Activated CD4-positive, alpha-beta T cell treated with anti-CD3 and anti-CD28 coated beads, Interleukin-2, amount 50 U/mL, for 4 hours (primary cell): ENCODE measurements around the gene SLC26A2.
"Not testable (repeated sequence)": the region's sequence is repeated elsewhere in the genome, so short reads cannot be mapped to it uniquely, and the experiment has no call there.

Experiments used
- DNase-seq, 2 experiments: peaks; one replicate each; pipeline ENCODE4 v3.0.0-alpha.2; 2020

Gene SLC26A2

DNA sequence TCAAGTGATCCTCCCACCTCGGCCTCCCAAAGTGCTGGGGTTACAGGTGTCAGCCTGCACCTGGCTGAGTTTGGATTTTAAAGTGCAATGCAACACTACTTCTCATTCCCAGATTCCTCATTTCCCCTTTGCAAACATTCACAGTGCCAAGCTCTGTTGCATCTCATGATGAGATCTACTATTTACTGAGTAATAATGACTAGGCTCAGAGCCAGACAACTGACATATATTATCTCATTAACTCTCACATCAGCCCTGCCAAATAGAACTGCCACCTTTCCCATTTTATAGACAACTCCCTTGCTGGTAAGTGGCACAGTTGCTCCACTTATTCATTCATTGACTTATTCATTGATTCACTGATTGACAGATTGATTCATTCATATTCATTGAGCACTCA, 22.9 kb upstream of the SLC26A2 start:
- DNase-seq, result no peak

DNA sequence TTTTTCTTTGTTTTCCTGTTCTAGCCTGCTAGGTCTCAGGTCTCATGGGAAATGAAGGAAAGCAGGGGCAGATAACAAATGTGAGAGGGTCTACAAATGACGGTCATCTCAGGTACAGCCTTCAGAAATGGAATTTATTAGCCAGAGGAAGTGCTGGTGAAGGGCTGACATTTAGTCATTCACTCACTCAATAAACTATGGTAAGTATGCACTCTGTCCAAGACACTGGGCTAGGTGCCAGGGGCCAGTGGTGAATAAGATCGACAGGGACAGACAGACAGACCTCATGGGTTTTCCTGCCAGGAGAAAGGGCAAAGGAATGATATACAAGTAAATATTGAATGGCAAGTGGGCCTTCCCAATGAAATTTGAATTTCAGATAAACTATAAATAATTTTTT, 22.3 kb upstream of the SLC26A2 start:
- DNase-seq, result no peak

DNA sequence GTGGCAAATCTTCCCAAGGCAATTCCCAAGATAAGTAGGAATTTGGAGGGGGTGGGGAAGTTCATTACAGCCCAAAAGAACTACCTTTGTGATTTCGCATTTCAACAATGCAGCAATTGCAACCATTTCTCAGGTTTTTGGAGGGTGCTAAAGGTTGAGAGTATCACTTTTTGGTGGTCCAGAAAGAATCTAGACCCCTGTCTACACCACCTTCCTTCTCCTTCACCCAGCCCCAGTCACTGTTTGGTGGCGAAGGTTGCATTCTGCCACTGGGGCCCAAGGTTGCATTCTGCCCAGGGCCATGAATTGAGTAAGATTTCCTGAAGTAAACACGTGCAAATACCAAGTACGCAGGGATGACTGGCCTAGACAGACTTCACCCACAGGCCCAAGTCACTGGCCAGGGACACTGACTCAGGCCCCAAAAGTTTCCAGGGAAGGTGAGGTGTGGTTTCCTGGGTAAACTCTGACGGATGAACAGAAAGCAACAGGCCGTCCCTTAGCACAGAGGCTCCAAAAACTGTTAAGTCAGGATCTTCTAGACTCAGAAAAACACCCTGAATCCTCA, 21.7 kb upstream of the SLC26A2 start:
- DNase-seq, result no peak

DNA sequence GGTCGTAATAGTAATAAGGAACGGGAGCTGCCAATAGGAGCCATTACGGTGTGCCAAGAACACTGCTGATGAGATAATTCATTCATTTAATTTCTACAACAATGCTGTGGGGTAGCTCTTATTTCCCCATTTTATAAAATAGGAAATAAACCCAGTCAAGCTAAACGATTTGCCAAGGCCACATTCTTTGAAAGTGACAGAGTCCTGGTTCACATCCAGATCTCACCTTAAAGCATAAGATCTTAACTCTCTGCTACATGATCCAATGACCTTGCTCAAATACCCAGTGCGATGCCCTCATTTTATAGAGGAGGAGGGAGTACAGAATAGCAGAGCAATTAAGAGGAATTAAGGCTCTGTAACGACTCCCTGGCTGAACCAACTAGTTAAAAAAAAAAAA, 21.0 kb upstream of the SLC26A2 start:
- no peak for DNase-seq

DNA sequence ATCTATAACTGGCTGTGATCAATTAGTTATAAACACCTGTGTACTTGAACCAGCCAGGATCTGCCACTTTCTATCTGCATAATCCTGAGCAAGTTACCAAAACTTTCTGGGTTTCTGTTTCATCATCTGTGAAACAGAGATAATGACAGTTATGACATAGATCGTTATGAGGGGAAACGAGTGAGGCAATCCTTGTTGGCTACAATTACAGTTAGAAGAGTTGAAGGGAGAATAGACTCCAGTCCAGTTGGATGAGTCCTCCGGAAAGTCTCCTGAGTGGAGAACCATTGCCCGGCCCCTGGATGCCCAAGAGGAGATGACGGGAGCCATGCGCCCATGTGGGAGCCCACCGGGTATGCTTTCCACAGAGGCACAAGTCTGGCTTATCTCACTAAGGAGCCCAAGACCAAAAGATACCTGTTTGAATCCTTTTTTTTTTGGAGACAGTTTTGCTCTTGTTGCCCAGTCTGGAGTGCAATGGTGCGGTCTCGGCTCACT, 20.4 kb upstream of the SLC26A2 start:
- DNase-seq, result no peak

DNA sequence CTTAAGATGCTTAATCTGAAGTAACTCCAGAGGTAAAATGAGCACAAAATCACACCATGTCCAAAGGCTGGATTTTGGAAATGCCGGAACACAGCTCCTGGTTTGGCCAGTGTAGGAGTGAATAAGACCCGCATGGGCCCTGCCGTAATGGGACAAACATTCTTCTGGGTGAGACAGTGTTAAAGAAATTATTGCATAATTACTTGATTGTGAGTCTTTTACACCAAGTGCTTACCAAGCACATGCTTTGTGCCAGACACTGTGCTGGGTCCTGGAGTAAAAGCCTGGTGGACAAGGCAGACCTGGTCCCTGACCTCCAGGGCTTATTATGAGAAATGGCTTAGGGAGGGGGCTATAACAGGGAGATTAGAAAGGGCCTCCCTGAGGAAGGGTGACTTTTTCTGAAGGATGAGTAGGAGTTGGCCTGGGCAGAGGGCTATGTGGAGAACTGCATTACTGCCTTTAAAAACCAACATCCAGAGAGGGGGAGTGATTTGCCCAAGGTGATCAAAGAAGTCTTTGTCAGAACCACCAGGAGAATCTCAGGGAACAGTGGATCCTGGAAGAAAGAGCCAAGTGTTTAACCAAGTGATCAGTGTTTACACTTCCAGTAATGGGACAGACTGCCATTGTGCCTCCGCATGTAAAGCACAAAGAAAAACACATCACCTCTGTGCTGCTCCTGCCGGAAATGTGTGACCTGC, 19.5 kb upstream of the SLC26A2 start:
- no peak for DNase-seq

DNA sequence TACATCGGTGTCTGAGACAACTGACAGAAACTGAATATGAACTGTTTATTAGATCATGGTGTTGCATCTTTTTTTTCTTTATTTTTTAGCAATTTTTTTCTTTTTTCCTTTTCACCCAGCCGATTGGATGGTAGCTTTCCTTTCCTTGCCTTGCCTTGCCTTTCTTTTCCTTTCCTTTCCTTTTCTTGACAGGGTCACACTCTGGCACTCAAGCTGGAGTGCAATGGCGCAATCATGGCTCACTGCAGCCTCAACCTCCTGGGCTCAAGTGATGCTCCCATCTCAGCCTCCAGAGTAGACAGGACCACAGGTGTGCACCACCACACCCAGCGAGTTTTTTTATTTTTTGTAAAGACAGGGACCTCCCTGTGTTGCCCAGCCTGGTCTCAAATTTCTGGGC, 18.8 kb upstream of the SLC26A2 start:
- DNase-seq, result no peak

DNA sequence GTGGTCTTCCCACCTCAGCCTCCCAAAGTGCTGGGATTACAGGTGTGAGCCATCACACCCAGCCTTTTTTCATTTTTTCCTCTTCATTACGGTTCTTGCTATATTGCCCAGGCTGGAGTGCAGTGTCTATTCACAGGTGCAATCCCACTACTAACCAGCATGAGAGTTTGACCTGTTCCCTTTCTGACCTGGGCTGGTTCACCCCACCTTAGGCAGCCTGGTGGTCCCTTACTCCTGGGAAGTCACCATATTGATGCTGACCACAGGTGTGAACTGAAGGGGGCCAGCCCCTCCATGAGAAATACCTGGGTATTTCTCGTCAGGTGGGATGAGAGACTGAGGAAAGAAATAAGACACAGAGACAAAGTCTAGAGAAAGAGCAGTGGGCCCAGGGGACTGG, 18.4 kb upstream of the SLC26A2 start:
- no peak for DNase-seq

DNA sequence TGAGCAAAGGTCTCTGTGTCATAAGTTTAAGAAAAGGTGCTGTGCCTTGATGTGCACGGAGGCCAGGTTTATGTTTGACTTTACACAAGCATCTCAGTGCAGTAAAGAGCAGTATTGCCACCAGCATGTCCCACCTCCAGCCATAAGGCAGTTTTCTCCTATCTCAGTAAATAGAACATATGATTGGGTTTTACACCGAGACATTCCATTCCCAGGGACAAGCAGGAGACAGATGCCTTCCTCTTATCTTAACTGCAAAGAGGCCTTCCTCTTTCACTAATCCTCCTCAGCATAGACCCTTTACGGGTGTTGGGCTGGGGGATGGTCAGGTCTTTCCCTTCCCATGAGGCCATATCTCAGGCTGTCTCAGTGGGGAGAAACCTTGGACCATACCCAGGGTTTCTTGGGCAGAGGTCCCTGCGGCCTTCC, 17.8 kb upstream of the SLC26A2 start:
- DNase-seq, result not testable (repeated sequence)

DNA sequence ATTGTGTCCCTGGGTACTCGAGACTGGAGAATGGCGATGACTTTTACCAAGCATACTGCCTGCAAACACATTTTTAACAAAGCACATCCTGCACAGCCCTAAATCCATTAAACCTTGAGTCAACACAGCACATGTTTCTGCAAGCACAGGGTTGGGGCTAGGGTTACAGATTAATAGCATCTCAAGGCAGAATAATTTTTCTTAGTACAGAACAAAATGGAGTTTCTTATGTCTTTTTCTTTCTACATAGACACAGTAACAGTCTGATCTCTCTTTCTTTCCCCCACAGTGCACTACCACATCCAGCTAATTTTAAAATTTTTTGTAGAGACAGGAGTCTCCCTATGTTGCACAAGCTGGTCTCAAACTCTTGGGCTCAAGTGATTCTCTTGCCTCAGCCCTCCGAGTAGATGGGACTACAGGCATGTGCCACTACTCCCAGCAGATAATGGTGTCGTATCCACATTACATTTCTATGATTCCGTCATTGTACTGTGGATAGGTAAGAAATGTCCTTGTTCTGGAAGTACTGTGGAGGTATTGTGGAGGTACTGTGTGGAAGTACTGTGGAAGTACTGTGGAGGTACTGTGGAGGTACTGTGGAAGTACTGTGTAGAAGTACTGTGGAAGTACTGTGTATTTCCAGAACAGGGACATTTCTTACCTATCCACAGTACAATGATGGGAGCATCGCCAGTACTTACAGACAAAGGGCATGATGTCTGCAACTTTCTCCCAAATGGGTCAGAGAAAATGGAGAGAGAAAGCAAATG, 17.2 kb upstream of the SLC26A2 start:
- not testable (repeated sequence) for DNase-seq

DNA sequence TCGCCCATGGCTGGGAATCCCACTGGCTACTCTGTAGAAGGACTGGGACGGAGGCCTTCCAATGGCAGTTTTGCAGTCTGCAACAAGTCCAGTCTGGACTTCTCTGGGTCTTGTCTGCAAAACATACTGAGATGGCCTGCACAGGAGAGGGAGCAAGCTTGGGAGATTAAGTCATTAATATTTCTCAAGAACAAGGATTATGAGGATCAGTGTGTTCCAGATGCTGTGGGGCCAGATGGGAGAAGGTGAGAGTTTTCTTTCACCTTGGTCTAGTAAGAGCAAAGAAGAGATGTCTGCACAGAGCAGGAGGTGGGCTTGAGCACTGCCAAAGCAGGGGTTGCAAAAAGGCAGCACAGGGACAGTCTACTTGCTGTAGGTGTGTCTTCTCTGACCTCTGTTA, 15.9 kb upstream of the SLC26A2 start, which contains the start of gene PDE6A:
PDE6A (minus strand) TSS at position 128 of the 400 bp plus-strand sequence; CDS start at position 8, 120 bp downstream.
- DNase-seq, result no peak

DNA sequence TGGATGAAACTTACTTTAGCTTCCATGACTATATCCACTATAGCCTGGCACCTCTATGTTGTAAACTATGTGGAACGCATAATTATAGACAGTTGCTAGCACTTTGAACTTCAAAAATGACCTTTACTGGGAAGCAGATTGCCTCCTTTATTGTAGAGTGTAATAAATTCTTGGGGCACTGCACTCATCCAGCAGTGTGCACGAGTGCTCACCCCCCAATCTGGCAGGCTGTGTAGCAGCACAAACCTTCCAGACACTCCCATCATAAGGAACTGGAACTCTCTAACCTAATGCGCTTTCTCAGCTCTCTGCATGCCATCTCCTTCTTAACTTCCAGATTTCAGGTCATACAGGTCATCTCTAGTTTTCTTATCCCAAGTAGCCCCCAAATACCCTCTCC, 14.4 kb upstream of the SLC26A2 start:
- DNase-seq, result no peak

DNA sequence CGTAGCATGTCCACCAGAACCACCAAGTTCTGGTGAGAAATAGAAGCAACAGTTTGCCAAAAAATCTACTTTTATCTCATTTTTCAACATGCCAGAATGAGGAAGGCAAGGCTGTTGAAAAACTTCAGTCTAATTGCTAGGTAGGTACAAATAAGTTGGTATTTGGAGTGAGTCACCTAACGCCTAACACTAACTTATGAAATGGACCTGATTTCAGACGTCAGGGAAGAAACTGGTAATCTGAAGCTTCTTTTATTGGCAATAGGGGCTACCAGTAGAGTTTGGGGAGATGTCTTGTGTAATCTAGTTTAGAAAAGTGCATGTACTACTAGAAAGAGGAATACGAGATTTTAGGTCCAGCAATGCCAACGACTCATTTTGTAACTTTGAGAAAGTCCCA, 11.6 kb upstream of the SLC26A2 start:
- no peak for DNase-seq

DNA sequence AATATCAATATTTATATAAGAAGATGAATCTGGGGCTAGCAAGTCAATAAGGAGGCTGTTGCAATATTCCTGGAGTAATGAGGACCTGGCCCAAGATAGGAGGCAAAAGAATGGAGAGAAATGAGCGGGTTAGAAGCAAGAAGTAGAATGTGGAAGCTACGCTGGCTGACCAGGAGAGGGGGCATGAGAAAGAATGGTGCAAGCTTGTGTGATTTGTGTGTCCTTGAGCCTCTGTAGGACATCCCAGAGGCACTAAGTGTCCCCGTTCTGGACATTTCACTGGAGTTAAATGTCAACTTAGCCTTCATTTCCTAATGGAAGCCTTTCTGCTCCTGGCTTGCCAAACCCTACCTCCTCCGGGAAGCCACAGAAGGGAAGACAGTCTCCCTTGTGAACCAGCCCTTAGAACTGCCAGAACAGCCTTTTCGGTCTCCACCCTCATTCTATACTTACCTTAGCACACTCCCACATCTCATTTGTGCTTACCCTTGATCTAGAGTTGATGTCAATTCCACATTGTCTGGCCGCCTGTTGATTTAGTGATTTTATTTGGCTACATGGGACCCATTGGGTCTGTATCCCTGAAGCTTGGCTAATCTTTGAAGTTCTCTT, 9.3 kb upstream of the SLC26A2 start:
- no peak for DNase-seq

DNA sequence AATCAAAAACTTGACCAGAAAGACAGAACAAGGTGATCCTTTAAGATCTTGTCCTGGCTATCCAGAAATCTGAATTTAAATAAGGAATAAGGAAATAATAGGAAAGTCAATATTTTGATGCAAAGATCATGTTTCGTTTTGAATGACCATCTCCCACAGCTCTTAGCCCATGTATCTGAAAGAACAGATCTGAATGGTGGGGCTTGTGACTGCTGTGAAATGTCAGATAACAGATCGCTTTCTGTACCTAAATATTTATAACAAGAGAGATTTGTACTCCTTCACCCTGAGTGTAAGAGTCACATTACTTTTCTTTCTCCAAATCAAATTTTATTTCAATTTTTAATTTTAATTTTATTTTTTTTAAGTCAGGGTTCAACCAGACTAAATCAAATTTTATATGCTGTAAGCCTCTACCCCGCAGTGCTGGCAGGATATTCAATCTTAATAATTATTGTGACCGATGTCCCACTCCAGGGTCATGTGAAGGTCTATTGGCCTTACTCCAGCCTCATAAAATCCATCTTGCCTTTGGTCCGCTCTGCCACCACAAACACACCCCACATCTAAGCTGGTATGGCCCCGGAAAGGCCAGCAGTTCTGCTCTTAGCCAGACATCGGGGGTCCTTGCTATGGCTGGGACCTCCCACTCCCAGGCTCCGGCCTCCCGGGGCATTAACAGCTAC, 7.0 kb upstream of the SLC26A2 start:
- DNase-seq, result no peak

DNA sequence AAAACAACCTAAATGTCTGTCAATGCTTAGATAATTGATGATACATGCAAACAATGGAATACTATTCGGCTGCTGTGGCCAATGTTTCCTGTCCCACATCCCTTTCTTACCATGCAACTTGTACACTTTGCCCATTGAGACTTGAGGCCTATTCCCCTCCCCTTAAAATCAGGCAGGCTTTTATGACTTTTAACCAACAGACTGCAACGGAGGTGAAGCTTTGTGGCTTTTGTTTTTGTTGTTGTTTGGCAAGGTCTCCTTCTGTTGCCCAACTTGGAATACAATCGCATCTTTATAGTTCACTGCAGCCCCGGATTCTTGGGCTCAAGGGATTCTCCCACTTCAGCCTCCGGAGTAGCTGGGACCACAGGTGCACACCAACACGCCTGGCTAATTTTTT, 5.8 kb upstream of the SLC26A2 start:
- DNase-seq, result no peak

DNA sequence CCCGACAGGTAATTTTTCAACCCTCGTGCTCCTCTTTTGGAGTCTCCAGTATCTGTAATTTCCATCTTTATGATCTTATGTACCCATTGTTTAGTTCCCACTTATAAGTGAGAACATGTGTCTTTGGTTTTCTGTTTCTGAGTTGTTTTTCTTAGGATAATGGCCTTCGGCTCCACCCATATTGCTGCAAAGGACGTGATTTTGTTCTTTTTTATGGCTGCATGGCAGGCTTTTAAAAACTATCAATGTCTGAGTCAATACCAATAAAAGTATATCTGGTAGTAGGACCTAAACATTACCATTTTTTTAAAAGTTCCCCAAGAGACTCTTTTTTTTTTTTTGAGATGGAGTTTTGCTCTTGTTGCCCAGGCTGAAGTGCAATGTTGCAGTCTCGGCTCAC, 3.9 kb upstream of the SLC26A2 start:
- no peak for DNase-seq

DNA sequence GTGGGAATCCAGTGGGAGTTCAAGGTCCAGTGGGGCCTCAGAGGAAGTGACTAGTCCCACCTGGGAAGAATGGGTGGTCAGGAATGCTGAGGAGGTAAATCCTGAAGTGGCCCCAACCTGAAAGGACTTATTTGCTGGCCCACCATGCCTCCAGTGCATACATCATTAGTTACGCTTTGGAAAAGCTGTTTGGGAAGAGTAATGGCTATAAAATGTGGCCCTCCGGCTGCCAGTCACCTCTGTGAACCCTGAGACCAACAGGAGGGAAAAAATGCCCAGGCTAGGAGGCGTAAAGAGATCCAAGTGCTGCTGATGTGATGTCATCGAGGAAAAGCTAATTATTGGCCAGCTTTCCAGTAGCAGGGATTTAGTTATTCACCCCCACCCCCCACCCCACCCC, 2.7 kb upstream of the SLC26A2 start:
- DNase-seq, result no peak

DNA sequence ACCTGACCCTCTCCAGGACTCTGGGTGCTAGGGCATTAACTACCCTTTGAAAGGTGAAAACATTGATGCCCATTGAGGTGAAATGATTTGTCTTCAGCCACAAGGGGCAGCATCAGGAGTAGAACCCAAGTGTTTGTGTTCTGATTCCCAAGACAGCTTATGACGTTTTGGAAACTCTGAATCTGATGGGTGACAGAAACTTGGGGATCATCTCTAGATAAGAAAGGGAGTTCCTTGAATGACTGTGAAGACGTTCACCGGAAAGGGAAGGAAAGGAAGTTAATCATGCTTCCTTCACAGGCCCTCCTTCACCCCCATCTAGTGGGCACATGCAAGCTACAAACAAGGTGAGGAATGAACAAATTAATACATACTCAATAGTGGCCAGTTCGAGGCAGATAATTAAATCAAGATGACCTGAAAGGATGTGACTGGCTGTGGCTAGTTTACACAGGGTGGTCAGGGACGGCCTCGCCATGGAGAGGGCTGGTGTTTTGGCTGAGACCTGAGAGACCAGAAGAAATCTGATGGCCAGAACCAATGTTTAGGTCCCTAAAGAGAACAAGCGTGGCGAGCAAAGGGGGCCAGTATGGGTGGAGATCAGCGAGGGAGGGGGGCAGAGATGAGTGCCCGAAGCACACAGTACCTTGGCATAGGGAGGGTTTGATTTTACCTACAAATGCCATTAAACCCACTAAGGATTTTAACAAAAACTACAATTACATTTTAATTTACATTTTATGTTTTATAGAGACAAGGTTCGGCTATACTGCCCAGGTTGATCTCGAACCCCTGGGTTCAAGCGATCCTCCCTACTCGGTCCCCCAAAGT, 937 bp upstream of the SLC26A2 start:
- DNase-seq, result peak; percentile 39 to 46

DNA sequence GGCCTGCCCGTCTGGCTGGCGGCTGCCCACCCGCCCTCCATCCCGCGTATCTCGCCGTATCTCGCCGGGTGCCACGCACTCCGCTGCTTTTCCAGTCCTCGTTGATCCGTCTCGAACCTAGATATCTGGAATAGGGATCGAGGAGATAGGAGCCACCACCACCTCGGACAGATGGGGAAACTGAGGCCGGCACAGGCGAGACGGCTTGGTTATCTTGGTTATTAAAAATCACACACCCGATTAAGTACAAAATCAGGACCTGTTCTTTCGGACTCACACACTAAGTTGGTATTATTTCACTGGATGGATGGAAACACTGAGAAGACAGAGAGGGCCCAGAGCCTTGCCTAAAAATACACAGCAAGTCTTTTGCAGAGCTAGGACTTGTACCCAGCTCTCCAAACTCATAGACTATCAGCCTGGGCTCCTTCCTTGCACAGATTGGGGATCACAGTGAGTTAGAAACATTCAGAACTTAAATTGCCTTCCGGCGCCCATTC, 678 bp downstream of the SLC26A2 start:
- no peak for DNase-seq

DNA sequence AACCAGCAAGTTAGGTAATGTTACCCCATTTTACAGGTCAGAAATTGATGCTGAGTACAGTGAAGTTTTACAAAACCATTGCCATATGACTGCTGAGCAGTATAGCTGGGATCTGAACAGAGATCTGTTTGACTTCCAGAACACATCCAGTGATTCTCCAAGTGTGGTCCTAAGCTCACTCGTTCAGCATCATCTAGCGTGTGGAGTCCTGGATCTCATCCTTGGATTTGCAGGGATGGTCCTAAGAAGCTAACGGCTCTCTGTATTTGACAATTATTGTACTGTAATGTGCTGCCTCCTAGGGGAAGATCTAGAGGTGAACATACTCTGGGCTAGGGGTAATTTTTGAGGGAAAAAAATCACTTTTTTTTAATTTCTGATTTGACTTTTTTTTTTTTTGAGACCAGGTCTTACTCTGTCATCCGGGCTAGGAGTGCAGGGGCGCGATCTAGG, 1.4 kb downstream of the SLC26A2 start:
- DNase-seq, result no peak
